Skin epidermis (tissue), 12 donors: ENCODE results near the gene TBC1D10A.

Experiments used
- H3K27ac ChIP-seq, 21 experiments: fragments of 200-600 bp; sonication (generic) in 11 of 21; one replicate each; pipeline ENCODE4 v1.5.0; 2020; ENCODE audit warnings: mild to moderate bottlenecking in 3 of 21, inconsistent platforms in 2 of 21, moderate library complexity in 2 of 21
- H3K4me3 ChIP-seq, 7 experiments: fragments of 200-600 bp; sonication (generic) in 2 of 7; one replicate each; pipeline ENCODE4 v1.5.0; 2020; ENCODE audit warnings: inconsistent platforms in 2 of 7, mild to moderate bottlenecking in 2 of 7, moderate library complexity in 1 of 7

TBC1D10A gene

GRCh38 chr22:30325065-30325720, 1.5 kb downstream of the TBC1D10A start:
- H3K27ac ChIP-seq, result peak overlapping the region; percentile 9 to 98 (median 94)
- H3K4me3 ChIP-seq, result peak overlapping the region; percentile 87 to 100 (median 94)

GRCh38 chr22:30324014-30324730, 2.6 kb downstream of the TBC1D10A start:
- Histone ChIP-seq H3K4me3 (peak overlapping the region in 4 of 7 experiments; percentile 87 to 100 (median 91)), H3K27ac (peak overlapping the region in 20 of 21 experiments; percentile 9 to 98 (median 92))

GRCh38 chr22:30323246-30323645, 3.5 kb downstream of the TBC1D10A start:
- Histone ChIP-seq H3K4me3 (no peak overlapping the region), H3K27ac (peak overlapping the region in 6 of 21 experiments; percentile 9 to 98 (median 91))

- no peak overlapping the region for H3K4me3 ChIP-seq
- H3K27ac ChIP-seq, result peak overlapping the region in 12 of 21 experiments; percentile 11 to 63 (median 44)
Observed at GRCh38 chr22:30321461-30321860, 5.3 kb downstream of the TBC1D10A start.

- Histone ChIP-seq H3K27ac (peak overlapping the region in 8 of 21 experiments; percentile 2 to 50 (median 35)), H3K4me3 (no peak overlapping the region)
Observed at GRCh38 chr22:30320021-30320556, 6.7 kb downstream of the TBC1D10A start.

- Histone ChIP-seq H3K4me3 (no peak overlapping the region), H3K27ac (peak overlapping the region in 11 of 21 experiments; percentile 7 to 70 (median 37))
Observed at GRCh38 chr22:30318799-30319419, 7.8 kb downstream of the TBC1D10A start.

- Histone ChIP-seq H3K27ac (peak overlapping the region in 8 of 21 experiments; percentile 2 to 45 (median 12)), H3K4me3 (no peak overlapping the region)
Observed at GRCh38 chr22:30317778-30318177, 9.0 kb downstream of the TBC1D10A start.

- Histone ChIP-seq H3K4me3 (no peak overlapping the region), H3K27ac (peak overlapping the region in 5 of 21 experiments; percentile 42 to 94 (median 75))
Observed at GRCh38 chr22:30315962-30316576, 10.7 kb downstream of the TBC1D10A start.

GRCh38 chr22:30314915-30315314, 11.8 kb downstream of the TBC1D10A start:
- H3K4me3 ChIP-seq, result no peak overlapping the region
- peak overlapping the region in 12 of 21 experiments; percentile 3 to 94 (median 43) for H3K27ac ChIP-seq

GRCh38 chr22:30313527-30314363, 13.0 kb downstream of the TBC1D10A start:
- Histone ChIP-seq H3K4me3 (no peak overlapping the region), H3K27ac (peak overlapping the region in 13 of 21 experiments; percentile 5 to 94 (median 58))

GRCh38 chr22:30312053-30312452, 14.7 kb downstream of the TBC1D10A start:
- peak overlapping the region in 19 of 21 experiments; percentile 63 to 97 (median 85) for H3K27ac ChIP-seq
- H3K4me3 ChIP-seq, result no peak overlapping the region

GRCh38 chr22:30310881-30311771, 15.6 kb downstream of the TBC1D10A start:
- peak overlapping the region in 20 of 21 experiments; percentile 59 to 97 (median 84) for H3K27ac ChIP-seq
- H3K4me3 ChIP-seq, result no peak overlapping the region

GRCh38 chr22:30309951-30310741, 16.6 kb downstream of the TBC1D10A start:
- Histone ChIP-seq H3K27ac (peak overlapping the region in 20 of 21 experiments; percentile 60 to 97 (median 84)), H3K4me3 (no peak overlapping the region)

GRCh38 chr22:30308518-30309230, 18.1 kb downstream of the TBC1D10A start:
- H3K27ac ChIP-seq, result peak overlapping the region in 20 of 21 experiments; percentile 60 to 97 (median 86)
- no peak overlapping the region for H3K4me3 ChIP-seq

- Histone ChIP-seq H3K4me3 (no peak overlapping the region), H3K27ac (peak overlapping the region in 20 of 21 experiments; percentile 28 to 97 (median 86))
Observed at GRCh38 chr22:30308093-30308492, 18.6 kb downstream of the TBC1D10A start.

GRCh38 chr22:30307041-30307574, 19.6 kb downstream of the TBC1D10A start:
- H3K27ac ChIP-seq, result peak overlapping the region; percentile 23 to 97 (median 86)
- H3K4me3 ChIP-seq, result no peak overlapping the region
